Panc1 (cell line): ENCODE results near the gene NELFB.

Experiments
- CTCF ChIP-seq: fragments of 450-650 bp; IDR thresholded peaks from 2 replicates; pipeline ENCODE4 v1.5.1; 2017; ENCODE audit warnings: mild to moderate bottlenecking
- POLR2AphosphoS5 ChIP-seq: IDR thresholded peaks from 2 replicates; pipeline ENCODE4 v1.6.1; 2012; ENCODE audit warnings: mild to moderate bottlenecking, low read depth, low read length, moderate library complexity
- REST ChIP-seq, 2 experiments: IDR thresholded peaks; 2 replicates each; pipeline ENCODE4 v1.6.1; 2011 to 2012; ENCODE audit warnings: low read depth in 2 of 2, control low read depth in 1 of 2, low read length in 1 of 2, mild to moderate bottlenecking in 1 of 2, moderate library complexity in 1 of 2; ENCODE audit not compliant: insufficient read depth in 1 of 2
- SIN3A ChIP-seq: IDR thresholded peaks from 2 replicates; pipeline ENCODE4 v1.6.1; 2012; ENCODE audit warnings: low read depth, mild to moderate bottlenecking, low read length, moderate library complexity, borderline replicate concordance; ENCODE audit not compliant: insufficient read depth
- TCF7L2 ChIP-seq: IDR thresholded peaks from 2 replicates; pipeline ENCODE4 v1.6.1; 2011; ENCODE audit warnings: mild to moderate bottlenecking, low read depth, low read length, inconsistent platforms

DNA sequence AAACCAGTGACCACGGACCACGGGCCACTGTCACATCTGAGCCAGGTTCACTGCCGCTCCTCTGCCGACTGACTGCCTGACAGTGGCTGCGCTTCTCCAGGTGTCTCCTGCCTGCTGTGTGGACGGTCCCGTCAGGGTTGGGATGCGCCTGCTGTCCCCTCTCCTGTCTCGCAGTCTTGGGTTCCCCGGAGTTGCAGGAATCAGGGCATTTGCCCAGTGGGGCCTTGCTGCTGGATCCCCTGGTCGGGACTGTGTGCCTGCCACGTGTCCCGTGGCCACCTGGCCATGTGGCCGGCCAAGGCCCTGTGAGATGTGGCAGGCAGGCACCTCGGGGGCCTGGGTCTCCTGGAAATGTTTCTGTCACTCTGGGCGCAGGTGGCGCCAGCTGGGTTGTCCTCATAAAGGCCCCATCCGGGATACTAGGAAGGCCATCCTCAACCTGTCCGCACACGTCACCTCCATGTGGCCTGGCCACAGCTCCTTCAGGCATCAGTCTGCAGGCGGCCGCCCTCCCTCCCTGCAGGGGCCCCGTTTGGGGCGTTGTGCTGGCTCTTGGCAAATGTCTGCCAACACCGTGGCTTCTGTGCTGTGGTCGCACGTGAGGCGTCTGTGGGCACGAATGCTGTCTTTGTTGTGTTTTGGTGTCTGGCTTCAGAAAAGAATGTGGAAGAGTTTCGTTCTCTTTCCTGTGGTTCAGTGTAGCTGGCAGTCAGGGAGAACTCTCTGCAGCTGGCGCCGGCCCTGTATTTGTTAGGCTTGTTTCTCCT is 16.0 kb downstream of the NELFB start:
- TF ChIP-seq CTCF (no peak), REST (IDR thresholded peaks at IDR 0.05; ENCODE audit: insufficient read depth in 1 of 2, low read depth in 2 of 2, low read length in 1 of 2) (no peak), POLR2AphosphoS5 (no peak), TCF7L2 (no peak), SIN3A (no peak)
